ENCODE results near the gene P2RY12.
"Not testable (repeated sequence)": the region's sequence is repeated elsewhere in the genome, so short reads cannot be mapped to it uniquely, and the experiment has no call there.

P2RY12 gene

GRCh38 chr3:151393146-151393830, 8.7 kb upstream of the P2RY12 start:
- no peak for DNase-seq (ENCODE audit: low read depth)

GRCh38 chr3:151392191-151392590, 7.6 kb upstream of the P2RY12 start:
- not testable (repeated sequence) for DNase-seq (ENCODE audit: low read depth)

- DNase-seq (ENCODE audit: low read depth) = no peak
Observed at GRCh38 chr3:151391720-151392119, 7.2 kb upstream of the P2RY12 start.

GRCh38 chr3:151387842-151388241, 3.3 kb upstream of the P2RY12 start:
- no peak for DNase-seq (ENCODE audit: low read depth)

GRCh38 chr3:151387432-151387831, 2.9 kb upstream of the P2RY12 start:
- no peak for DNase-seq (ENCODE audit: low read depth)

GRCh38 chr3:151386056-151386455, 1.5 kb upstream of the P2RY12 start:
- peak; percentile 35 for DNase-seq (ENCODE audit: low read depth)

GRCh38 chr3:151383956-151384355, 597 bp downstream of the P2RY12 start:
- no peak for DNase-seq (ENCODE audit: low read depth)

GRCh38 chr3:151383111-151383510, 1.4 kb downstream of the P2RY12 start:
- no peak for DNase-seq (ENCODE audit: low read depth)

GRCh38 chr3:151382671-151383070, 1.9 kb downstream of the P2RY12 start:
- DNase-seq (ENCODE audit: low read depth) = no peak

GRCh38 chr3:151379083-151379734, 5.3 kb downstream of the P2RY12 start:
- DNase-seq (ENCODE audit: low read depth) = no peak

- no peak for DNase-seq (ENCODE audit: low read depth)
Observed at GRCh38 chr3:151377768-151378385, 6.7 kb downstream of the P2RY12 start.

- DNase-seq (ENCODE audit: low read depth) = no peak
Observed at GRCh38 chr3:151372063-151372820, 12.3 kb downstream of the P2RY12 start.

GRCh38 chr3:151371526-151371925, 13.0 kb downstream of the P2RY12 start:
- DNase-seq (ENCODE audit: low read depth) = no peak

- DNase-seq (ENCODE audit: low read depth) = no peak
Observed at GRCh38 chr3:151367448-151367847, 17.1 kb downstream of the P2RY12 start.

- DNase-seq (ENCODE audit: low read depth) = no peak
Observed at GRCh38 chr3:151366993-151367392, 17.6 kb downstream of the P2RY12 start.

GRCh38 chr3:151362751-151363174, 21.8 kb downstream of the P2RY12 start:
- DNase-seq (ENCODE audit: low read depth) = no peak

- DNase-seq (ENCODE audit: low read depth) = no peak
Observed at GRCh38 chr3:151357463-151357850, 27.1 kb downstream of the P2RY12 start.

- no peak for DNase-seq (ENCODE audit: low read depth)
Observed at GRCh38 chr3:151356794-151357462, 27.6 kb downstream of the P2RY12 start.

- DNase-seq (ENCODE audit: low read depth) = no peak
Observed at GRCh38 chr3:151351648-151352047, 32.9 kb downstream of the P2RY12 start.

- DNase-seq (ENCODE audit: low read depth) = no peak
Observed at GRCh38 chr3:151351219-151351618, 33.3 kb downstream of the P2RY12 start.

- DNase-seq (ENCODE audit: low read depth) = no peak
Observed at GRCh38 chr3:151350656-151351055, 33.9 kb downstream of the P2RY12 start.

GRCh38 chr3:151347432-151347831, 37.1 kb downstream of the P2RY12 start:
- no peak for DNase-seq (ENCODE audit: low read depth)

Data from GM04504 (cell line).